ENCODE data around the gene FGF22. TPM values are rescaled to one million over a fixed set of nuclear protein-coding genes. Genes with fewer than 3 reads are reported as not detected.
"Not testable (repeated sequence)": the region's sequence is repeated elsewhere in the genome, so short reads cannot be mapped to it uniquely, and the experiment has no call there.

The FGF22 gene
- total and polyA plus RNA-seq, 2 donors (not counting 1 experiment from before 2014, with no cell fraction given), result 0.34 to 2.9 TPM

GRCh38 chr19:624433-625109 lies 15.1 kb upstream of the FGF22 start:
- Histone ChIP-seq H4K20me1 (ENCODE audit: control insufficient read depth, insufficient read depth, low read length, poor library complexity, severe bottlenecking) (peaks cover 28% of the 10 kb centered on the region), H3K4me2 (replicated peaks; ENCODE audit: low read depth, low read length, poor library complexity, severe bottlenecking) (no peak overlapping the region), H3K4me3 (ENCODE audit: control extremely low read depth in 1 of 5, extremely low read depth in 1 of 5, insufficient read depth in 1 of 5, low read depth in 2 of 5, low read length in 4 of 5) (no peak overlapping the region), H2AFZ (ENCODE audit: insufficient read depth, low read depth, low read length, poor library complexity, severe bottlenecking) (no peak overlapping the region), H3K36me3 (replicated peaks in 1 of 2; ENCODE audit: control extremely low read depth in 1 of 2, control insufficient read depth in 1 of 2, extremely low read depth in 1 of 2, insufficient read depth in 2 of 2, low read length in 1 of 2) (peaks cover 0 to 35% of the 10 kb centered on the region in 2 experiments), H3K9ac (ENCODE audit: low read length) (no peak overlapping the region), H3K27me3 (replicated peaks in 1 of 4; ENCODE audit: control extremely low read depth in 1 of 4, control insufficient read depth in 3 of 4, insufficient read depth in 4 of 4, low read length in 3 of 4) (no peaks in the 10 kb centered on the region), H3K4me1 (ENCODE audit: control insufficient read depth in 2 of 2, insufficient read depth in 2 of 2, low read length in 2 of 2) (no peaks in the 10 kb centered on the region), H3K9me3 (ENCODE audit: control extremely low read depth in 1 of 3, control insufficient read depth in 2 of 3, insufficient read depth in 1 of 3, low read length in 2 of 3) (no peaks in the 10 kb centered on the region), H3K79me2 (ENCODE audit: control insufficient read depth, insufficient read depth, low read length) (peaks cover 17% of the 10 kb centered on the region), H3K27ac (ENCODE audit: low read length in 2 of 2) (no peak overlapping the region)
- 95% methylated on average over 24 of the region's 24 CpGs for WGBS (ENCODE audit: insufficient coverage)
- TF ChIP-seq CTCF (IDR thresholded peaks at IDR 0.05), result no peak
- no peak for TF ChIP-seq EZH2 (IDR thresholded peaks at IDR 0.05; ENCODE audit: borderline replicate concordance, insufficient read depth, low read depth, low read length, poor library complexity, severe bottlenecking)
- Mint-ChIP-seq H3K4me3 (no peak overlapping the region), H3K9me3 (ENCODE audit: insufficient read depth) (no peaks in the 10 kb centered on the region), H3K27ac (no peak overlapping the region), H3K27me3 (no peaks in the 10 kb centered on the region), H3K4me1 (peaks cover 3% of the 10 kb centered on the region)
- ChIA-PET POLR2A (interaction anchor here (0.6 kb wide), 1 partner anchor 35 kb away, joined by 5 read pairs; no protein-coding TSS in a partner anchor), CTCF (no interaction called here)
- DNase-seq (no peak), ATAC-seq (ENCODE audit: low read depth) (no peak)
- intact Hi-C loops (cut with micrococcal nuclease), result no loop called here

GRCh38 chr19:625257-625656 lies 14.4 kb upstream of the FGF22 start:
- H3K79me2 ChIP-seq (ENCODE audit: control insufficient read depth, insufficient read depth, low read length), result peaks cover 23% of the 10 kb centered on the region
- DNase-seq, result no peak
- Mint-ChIP-seq H3K27me3 (no peaks in the 10 kb centered on the region), H3K27ac (no peak overlapping the region), H3K4me1 (peaks cover 4% of the 10 kb centered on the region), H3K4me3 (no peak overlapping the region), H3K9me3 (ENCODE audit: insufficient read depth) (no peaks in the 10 kb centered on the region)
- ChIA-PET CTCF (no interaction called here), POLR2A (interaction anchor here (0.6 kb wide), 1 partner anchor 8 kb away, joined by 5 read pairs; the partner anchor contains the start of gene POLRMT)
- no peak for ATAC-seq (ENCODE audit: low read depth)
- H3K9ac ChIP-seq (ENCODE audit: low read length), result no peak overlapping the region
- intact Hi-C loops (cut with micrococcal nuclease), result no loop called here
- TF ChIP-seq CTCF (IDR thresholded peaks at IDR 0.05), result no peak
- TF ChIP-seq EZH2 (IDR thresholded peaks at IDR 0.05; ENCODE audit: borderline replicate concordance, insufficient read depth, low read depth, low read length, poor library complexity, severe bottlenecking), result no peak
- no peak overlapping the region for H3K27ac ChIP-seq (ENCODE audit: low read length in 2 of 2)
- H2AFZ ChIP-seq (ENCODE audit: insufficient read depth, low read depth, low read length, poor library complexity, severe bottlenecking), result no peak overlapping the region
- no peaks in the 10 kb centered on the region for H3K27me3 ChIP-seq (replicated peaks in 1 of 4; ENCODE audit: control extremely low read depth in 1 of 4, control insufficient read depth in 3 of 4, insufficient read depth in 4 of 4, low read length in 3 of 4)
- H3K36me3 ChIP-seq (replicated peaks in 1 of 2; ENCODE audit: control extremely low read depth in 1 of 2, control insufficient read depth in 1 of 2, extremely low read depth in 1 of 2, insufficient read depth in 2 of 2, low read length in 1 of 2), result peaks cover 0 to 36% of the 10 kb centered on the region in 2 experiments
- WGBS (ENCODE audit: insufficient coverage), result 100% methylated on average over 4 of the region's 5 CpGs
- H3K4me2 ChIP-seq (replicated peaks; ENCODE audit: low read depth, low read length, poor library complexity, severe bottlenecking), result no peak overlapping the region
- H3K4me1 ChIP-seq (ENCODE audit: control insufficient read depth in 2 of 2, insufficient read depth in 2 of 2, low read length in 2 of 2), result no peaks in the 10 kb centered on the region
- no peaks in the 10 kb centered on the region for H3K9me3 ChIP-seq (ENCODE audit: control extremely low read depth in 1 of 3, control insufficient read depth in 2 of 3, insufficient read depth in 1 of 3, low read length in 2 of 3)
- H4K20me1 ChIP-seq (ENCODE audit: control insufficient read depth, insufficient read depth, low read length, poor library complexity, severe bottlenecking), result peaks cover 32% of the 10 kb centered on the region
- H3K4me3 ChIP-seq (ENCODE audit: control extremely low read depth in 1 of 5, extremely low read depth in 1 of 5, insufficient read depth in 1 of 5, low read depth in 2 of 5, low read length in 4 of 5), result no peak overlapping the region

- H3K79me2 ChIP-seq (ENCODE audit: control insufficient read depth, insufficient read depth, low read length), result peaks cover 35% of the 10 kb centered on the region
- WGBS (ENCODE audit: insufficient coverage), result 100% methylated on average over 4 of the region's 7 CpGs
- H3K9me3 Mint-ChIP-seq (ENCODE audit: insufficient read depth); H2AFZ ChIP-seq (ENCODE audit: insufficient read depth, low read depth, low read length, poor library complexity, severe bottlenecking); H3K4me2 ChIP-seq (replicated peaks; ENCODE audit: low read depth, low read length, poor library complexity, severe bottlenecking); H3K4me3 Mint-ChIP-seq; H3K9me3 ChIP-seq (ENCODE audit: control extremely low read depth in 1 of 3, control insufficient read depth in 2 of 3, insufficient read depth in 1 of 3, low read length in 2 of 3); H3K4me1 Mint-ChIP-seq; ATAC-seq (ENCODE audit: low read depth); H3K27me3 Mint-ChIP-seq; H3K27me3 ChIP-seq (replicated peaks in 1 of 4; ENCODE audit: control extremely low read depth in 1 of 4, control insufficient read depth in 3 of 4, insufficient read depth in 4 of 4, low read length in 3 of 4); H3K4me1 ChIP-seq (ENCODE audit: control insufficient read depth in 2 of 2, insufficient read depth in 2 of 2, low read length in 2 of 2); H3K4me3 ChIP-seq (ENCODE audit: control extremely low read depth in 1 of 5, extremely low read depth in 1 of 5, insufficient read depth in 1 of 5, low read depth in 2 of 5, low read length in 4 of 5); H3K27ac Mint-ChIP-seq; H3K27ac ChIP-seq (ENCODE audit: low read length in 2 of 2); DNase-seq; H3K9ac ChIP-seq (ENCODE audit: low read length); intact Hi-C loops (cut with micrococcal nuclease): not testable (repeated sequence)
- POLR2A ChIA-PET, result interaction anchor here (0.7 to 1.1 kb wide), 2 partner anchors 10 to 788 kb away, joined by 3 read pairs; no protein-coding TSS in a partner anchor
- peaks cover 38% of the 10 kb centered on the region for H4K20me1 ChIP-seq (ENCODE audit: control insufficient read depth, insufficient read depth, low read length, poor library complexity, severe bottlenecking)
- CTCF ChIA-PET, result interaction anchor here (1.4 to 2.4 kb wide), 2 partner anchors 43 to 108 kb away, joined by 4 to 5 read pairs; no protein-coding TSS in a partner anchor
- H3K36me3 ChIP-seq (replicated peaks in 1 of 2; ENCODE audit: control extremely low read depth in 1 of 2, control insufficient read depth in 1 of 2, extremely low read depth in 1 of 2, insufficient read depth in 2 of 2, low read length in 1 of 2), result peaks cover 0 to 38% of the 10 kb centered on the region in 2 experiments
Observed at GRCh38 chr19:626566-626965, 13.1 kb upstream of the FGF22 start.

Data from B cell (primary cell).